Keratinocyte (primary cell): ENCODE measurements around the gene FOXP3.

Experiments used
- EZH2 ChIP-seq: IDR thresholded peaks from one replicate; pipeline ENCODE4 v1.6.1; 2012; ENCODE audit warnings: inconsistent platforms, mild to moderate bottlenecking, low read length, moderate library complexity
- TF ChIP-seq, protein P1 (sequence below), 3 experiments: IDR thresholded peaks in 1 of 3; conservative IDR thresholded peaks in 1 of 3; optimal IDR thresholded peaks in 1 of 3; 2 replicates in 2 of 3; 3 replicates in 1 of 3; pipeline versions ENCODE3 to v1.5.1; 2011; ENCODE audit warnings: low read length in 3 of 3, mild to moderate bottlenecking in 3 of 3, moderate library complexity in 2 of 3, control low read depth in 1 of 3, inconsistent platforms in 1 of 3; ENCODE audit not compliant: insufficient read depth in 2 of 3; ENCODE audit errors: extremely low read depth in 1 of 3

DNA sequence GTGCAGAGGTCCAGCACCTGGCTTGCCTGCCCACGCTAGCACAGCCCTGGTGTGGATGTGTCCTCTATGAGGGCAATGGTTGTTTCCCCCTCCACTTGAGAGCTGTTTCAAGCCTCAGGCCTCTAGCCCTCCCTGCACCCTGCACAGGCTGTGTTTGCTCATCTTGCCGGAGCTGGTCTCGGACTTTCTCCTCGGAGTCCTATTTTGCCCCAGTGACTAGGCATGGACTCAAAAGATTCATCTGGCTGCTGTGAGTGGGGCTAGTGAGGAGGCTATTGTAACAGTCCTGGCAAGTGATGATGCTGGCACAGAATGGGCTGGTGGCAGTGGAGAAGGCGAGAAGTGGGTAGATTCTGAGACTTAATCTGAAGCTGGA lies 5.8 kb downstream of the FOXP3 start:
- TF ChIP-seq, protein P1, sequence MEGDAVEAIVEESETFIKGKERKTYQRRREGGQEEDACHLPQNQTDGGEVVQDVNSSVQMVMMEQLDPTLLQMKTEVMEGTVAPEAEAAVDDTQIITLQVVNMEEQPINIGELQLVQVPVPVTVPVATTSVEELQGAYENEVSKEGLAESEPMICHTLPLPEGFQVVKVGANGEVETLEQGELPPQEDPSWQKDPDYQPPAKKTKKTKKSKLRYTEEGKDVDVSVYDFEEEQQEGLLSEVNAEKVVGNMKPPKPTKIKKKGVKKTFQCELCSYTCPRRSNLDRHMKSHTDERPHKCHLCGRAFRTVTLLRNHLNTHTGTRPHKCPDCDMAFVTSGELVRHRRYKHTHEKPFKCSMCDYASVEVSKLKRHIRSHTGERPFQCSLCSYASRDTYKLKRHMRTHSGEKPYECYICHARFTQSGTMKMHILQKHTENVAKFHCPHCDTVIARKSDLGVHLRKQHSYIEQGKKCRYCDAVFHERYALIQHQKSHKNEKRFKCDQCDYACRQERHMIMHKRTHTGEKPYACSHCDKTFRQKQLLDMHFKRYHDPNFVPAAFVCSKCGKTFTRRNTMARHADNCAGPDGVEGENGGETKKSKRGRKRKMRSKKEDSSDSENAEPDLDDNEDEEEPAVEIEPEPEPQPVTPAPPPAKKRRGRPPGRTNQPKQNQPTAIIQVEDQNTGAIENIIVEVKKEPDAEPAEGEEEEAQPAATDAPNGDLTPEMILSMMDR (optimal IDR thresholded peaks at IDR 0.05 in 1 of 3, IDR thresholded peaks at IDR 0.05 in 1 of 3, conservative IDR thresholded peaks at IDR 0.05 in 1 of 3; ENCODE audit: extremely low read depth in 1 of 3, insufficient read depth in 2 of 3, low read length in 3 of 3), result no peak
- no peak for TF ChIP-seq EZH2
